HT-29 (cell line): Measurements from ENCODE around the gene DNASE1L1. TPM values are rescaled to one million over a fixed set of nuclear protein-coding genes. Genes with fewer than 3 reads are reported as not detected.

Experiments
- DNase-seq: peaks from one replicate; pipeline ENCODE4 v3.0.0-alpha.2; 2015; ENCODE audit warnings: low spot score
- small RNA-seq: library from RNA; depleted of rRNA; stranded (forward); fragments of <200 nt; gene quantifications from one replicate; pipeline ENCODE3, GENCODE V24; 2014
- total RNA-seq: library from RNA; depleted of rRNA; stranded (reverse); fragments of >200 nt; shearing (Covaris generic); gene quantifications from 2 replicates; pipeline ENCODE4 v1.2.3, GENCODE V29; 2014; rRNA removed

The DNASE1L1 gene
- total RNA-seq, 1 experiment from 2014 or later: 118 TPM

- DNase-seq: no peak
Measured at GRCh38 chrX:154353172-154353843, 55.7 kb downstream of the DNASE1L1 start.

- DNase-seq: no peak
Measured at GRCh38 chrX:154352466-154352865, 56.6 kb downstream of the DNASE1L1 start.

- DNase-seq: no peak
Measured at GRCh38 chrX:154352012-154352401, 57.0 kb downstream of the DNASE1L1 start.

Small RNA genes within 50 kb of the gene (small RNA-seq; reads per million reads assigned to genes)
- gene MIR6858 (not detected), gene SNORA70 (not detected)

Other genes with a start within 250 kb of the DNASE1L1 start
- not detected in 2 replicates for gene OPN1MW, start 226.7 kb downstream of the DNASE1L1 start, total RNA-seq
- not detected in 2 replicates for gene OPN1MW2, start 189.5 kb downstream of the DNASE1L1 start, total RNA-seq
- gene OPN1MW3, start 151.7 kb downstream of the DNASE1L1 start, total RNA-seq: not detected in 2 replicates
- not detected in 2 replicates for gene TEX28, start 114.1 kb downstream of the DNASE1L1 start, total RNA-seq
- not detected in 2 replicates for gene TKTL1, start 113.5 kb downstream of the DNASE1L1 start, total RNA-seq
- gene FLNA, start 34.6 kb downstream of the DNASE1L1 start, total RNA-seq: 482 and 516 TPM in 2 replicates
- gene EMD, start 30.0 kb downstream of the DNASE1L1 start, total RNA-seq: 70.5 and 87.0 TPM in 2 replicates
- gene RPL10, start 10.9 kb downstream of the DNASE1L1 start, total RNA-seq: 4,676 and 4,679 TPM in 2 replicates
- gene TAFAZZIN, start 2.3 kb upstream of the DNASE1L1 start, total RNA-seq: 60.3 and 80.6 TPM in 2 replicates
- 162 and 181 TPM in 2 replicates for gene ATP6AP1, start 19.4 kb upstream of the DNASE1L1 start, total RNA-seq
- 124 and 128 TPM in 2 replicates for gene GDI1, start 27.9 kb upstream of the DNASE1L1 start, total RNA-seq
- 103 and 107 TPM in 2 replicates for gene FAM50A, start 34.9 kb upstream of the DNASE1L1 start, total RNA-seq
- 33.6 and 40.8 TPM in 2 replicates for gene PLXNA3, start 49.0 kb upstream of the DNASE1L1 start, total RNA-seq
- 122 and 129 TPM in 2 replicates for gene LAGE3, start 70.0 kb upstream of the DNASE1L1 start, total RNA-seq
- gene UBL4A, start 77.4 kb upstream of the DNASE1L1 start, total RNA-seq: 195 and 203 TPM in 2 replicates
- gene SLC10A3, start 81.4 kb upstream of the DNASE1L1 start, total RNA-seq: 67.2 TPM in 2 replicates
- 73.0 and 89.0 TPM in 2 replicates for gene FAM3A, start 107.0 kb upstream of the DNASE1L1 start, total RNA-seq
- 269 and 280 TPM in 2 replicates for gene G6PD, start 137.6 kb upstream of the DNASE1L1 start, total RNA-seq
- gene IKBKG, start 138.4 kb upstream of the DNASE1L1 start, total RNA-seq: 43.4 and 51.1 TPM in 2 replicates
- not detected in 2 replicates for gene CTAG1A, start 175.9 kb upstream of the DNASE1L1 start, total RNA-seq
- gene CTAG1B, start 210.0 kb upstream of the DNASE1L1 start, total RNA-seq: not detected in 2 replicates
- not detected in 2 replicates for gene CTAG2, start 244.3 kb upstream of the DNASE1L1 start, total RNA-seq